Ishikawa (cell line): ENCODE measurements around the gene RAB28.

Source experiments
- CEBPB ChIP-seq: IDR thresholded peaks from 2 replicates; pipeline ENCODE4 v1.6.1; 2012
- CREB1 ChIP-seq: IDR thresholded peaks from 2 replicates; pipeline ENCODE4 v1.6.1; 2012; ENCODE audit warnings: low read depth
- EGR1 ChIP-seq: IDR thresholded peaks from 2 replicates; pipeline ENCODE4 v1.6.1; 2012
- EP300 ChIP-seq: IDR thresholded peaks from 2 replicates; pipeline ENCODE4 v1.6.1; 2012; ENCODE audit warnings: borderline replicate concordance
- FOXM1 ChIP-seq: IDR thresholded peaks from 2 replicates; pipeline ENCODE4 v1.6.1; 2012; ENCODE audit warnings: low read depth, borderline replicate concordance
- MAX ChIP-seq: IDR thresholded peaks from 2 replicates; pipeline ENCODE4 v1.6.1; 2012
- NFIC ChIP-seq: IDR thresholded peaks from 2 replicates; pipeline ENCODE4 v1.6.1; 2012
- RAD21 ChIP-seq: IDR thresholded peaks from 2 replicates; pipeline ENCODE4 v1.6.1; 2012; ENCODE audit warnings: low read depth
- REST ChIP-seq: IDR thresholded peaks from 2 replicates; pipeline ENCODE4 v1.6.1; 2012; ENCODE audit warnings: low read depth, mild to moderate bottlenecking
- TAF1 ChIP-seq: IDR thresholded peaks from 2 replicates; pipeline ENCODE4 v1.6.1; 2012; ENCODE audit warnings: low read depth, mild to moderate bottlenecking
- TCF12 ChIP-seq: IDR thresholded peaks from 2 replicates; pipeline ENCODE4 v1.6.1; 2012; ENCODE audit warnings: low read depth
- TEAD4 ChIP-seq: IDR thresholded peaks from 2 replicates; pipeline ENCODE4 v1.6.1; 2012
- USF1 ChIP-seq: IDR thresholded peaks from 2 replicates; pipeline ENCODE4 v1.6.1; 2012
- YY1 ChIP-seq: IDR thresholded peaks from 2 replicates; pipeline ENCODE4 v1.6.1; 2012; ENCODE audit warnings: low read depth
- ZBTB7A ChIP-seq: IDR thresholded peaks from 2 replicates; pipeline ENCODE4 v1.6.1; 2012; ENCODE audit warnings: low read depth

The RAB28 gene

GRCh38 chr4:13327991-13328390 is 156.1 kb downstream of the RAB28 start:
- no peak for TF ChIP-seq FOXM1
- no peak for TF ChIP-seq TCF12
- no peak for TF ChIP-seq CEBPB

DNA sequence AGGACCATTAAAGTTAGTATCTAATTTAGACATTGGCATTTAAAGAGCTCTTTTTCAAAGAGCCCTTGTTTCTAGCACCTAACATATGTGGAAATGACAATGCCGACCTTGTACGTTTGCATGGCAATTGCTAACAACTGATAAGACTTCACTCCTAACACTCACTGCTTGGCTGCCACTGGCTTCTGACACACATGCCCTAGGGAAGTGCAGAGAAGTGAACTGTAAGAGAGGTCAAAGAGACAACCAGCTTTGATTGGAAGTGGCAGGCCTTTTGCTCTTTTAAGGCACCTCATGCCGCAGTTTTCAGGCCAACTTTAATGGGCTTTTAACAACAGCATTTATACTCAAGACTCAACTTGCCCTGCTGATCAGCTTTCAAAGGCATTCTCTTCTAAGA is 158.4 kb downstream of the RAB28 start:
- TF ChIP-seq EGR1 (no peak), NFIC (no peak), USF1 (no peak), EP300 (no peak), CREB1 (no peak), RAD21 (no peak), FOXM1 (no peak), TEAD4 (no peak), CEBPB (no peak), REST (no peak), ZBTB7A (no peak), TAF1 (no peak), YY1 (no peak), MAX (no peak), TCF12 (no peak)

GRCh38 chr4:13323921-13324320 is 160.2 kb downstream of the RAB28 start:
- TF ChIP-seq ZBTB7A (no peak), EP300 (no peak), CREB1 (no peak), TCF12 (no peak), TEAD4 (no peak), CEBPB (no peak), MAX (no peak), NFIC (no peak), FOXM1 (no peak), TAF1 (no peak), USF1 (no peak), YY1 (no peak), EGR1 (no peak), RAD21 (no peak), REST (no peak)

DNA sequence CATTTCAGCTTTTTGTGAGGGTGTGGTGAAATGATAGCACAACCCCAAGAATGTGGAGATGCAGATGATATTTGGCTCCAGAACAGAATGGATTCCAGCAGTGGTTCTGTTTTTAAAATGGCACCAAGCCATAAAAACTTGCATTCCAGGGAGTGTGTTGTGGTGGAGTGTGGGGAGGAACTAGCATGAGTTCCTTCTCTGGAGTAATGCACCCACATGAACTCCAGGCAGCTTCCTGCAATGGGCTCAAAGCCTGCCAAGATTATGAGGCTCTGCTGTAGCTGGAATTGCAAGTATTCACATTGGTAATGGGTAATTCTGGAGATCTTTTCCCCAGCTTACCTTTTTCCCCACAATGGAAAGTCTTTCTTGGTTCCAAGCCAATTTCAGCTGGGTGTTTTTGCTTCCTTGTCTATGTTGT is 161.4 kb downstream of the RAB28 start:
- TF ChIP-seq ZBTB7A (no peak), TCF12 (no peak), REST (no peak), CEBPB (no peak), EP300 (no peak), RAD21 (no peak), TAF1 (no peak), FOXM1 (no peak), USF1 (no peak), EGR1 (no peak), TEAD4 (no peak), CREB1 (no peak), YY1 (no peak), NFIC (no peak), MAX (no peak)
